Neural cell (in vitro differentiated cells): ENCODE measurements around the gene PKM. TPM values are rescaled to one million over a fixed set of nuclear protein-coding genes. Genes with fewer than 3 reads are reported as not detected.

ENCODE experiments used
- H2AFZ ChIP-seq: fragments of 200-600, 300-800 bp; sonication (generic), shearing (Covaris generic); 2 replicates; pipeline ENCODE4 v1.6.0; 2014; ENCODE audit warnings: low read depth, mild to moderate bottlenecking, antibody characterized with exemption, low read length, moderate library complexity
- H3F3A ChIP-seq: fragments of 200-600 bp; shearing (Covaris generic); 2 replicates; pipeline ENCODE4 v1.6.1; 2016; ENCODE audit warnings: mild to moderate bottlenecking, moderate library complexity, mixed read lengths, antibody characterized with exemption, low read length; ENCODE audit not compliant: insufficient read depth, poor library complexity, severe bottlenecking
- H3K27ac ChIP-seq: fragments of 200-600, 300-800 bp; sonication (generic), shearing (Covaris generic); 2 replicates; pipeline ENCODE4 v1.5.1; 2014; ENCODE audit warnings: mild to moderate bottlenecking, low read length, moderate library complexity
- H3K27me3 ChIP-seq: fragments of 300-800, 200-600 bp; sonication (generic), shearing (Covaris generic); 2 replicates; pipeline ENCODE4 v1.6.0; 2014; ENCODE audit warnings: mild to moderate bottlenecking, low read depth, low read length, moderate library complexity; ENCODE audit not compliant: insufficient read depth
- H3K36me3 ChIP-seq: fragments of 300-800, 200-600 bp; sonication (generic), shearing (Covaris generic); 2 replicates; pipeline ENCODE4 v1.5.1; 2014; ENCODE audit warnings: mild to moderate bottlenecking, antibody characterized with exemption, low read length, moderate library complexity; ENCODE audit not compliant: insufficient read depth
- H3K4me2 ChIP-seq: fragments of 300-800, 200-600 bp; sonication (generic), shearing (Covaris generic); 2 replicates; pipeline ENCODE4 v1.6.0; 2014; ENCODE audit warnings: mild to moderate bottlenecking, low read length
- H3K4me3 ChIP-seq: fragments of 300-800, 200-600 bp; sonication (generic), shearing (Covaris generic); 2 replicates; pipeline ENCODE4 v1.5.1; 2014; ENCODE audit warnings: mild to moderate bottlenecking, low read length, moderate library complexity
- H3K79me2 ChIP-seq: fragments of 200-600 bp; shearing (Covaris generic); replicated peaks from 2 replicates; pipeline ENCODE4 v1.6.0; 2014; ENCODE audit warnings: mild to moderate bottlenecking, low read length, moderate library complexity; ENCODE audit not compliant: insufficient read depth
- H3K9ac ChIP-seq: fragments of 300-800, 200-600 bp; sonication (generic), shearing (Covaris generic); 2 replicates; pipeline ENCODE4 v1.6.1; 2016; ENCODE audit warnings: mild to moderate bottlenecking, low read length, mixed read lengths
- H3K9me2 ChIP-seq: fragments of 200-600 bp; shearing (Covaris generic); 2 replicates; pipeline ENCODE4 v1.6.1; 2016; ENCODE audit warnings: mild to moderate bottlenecking, low read length, mixed read lengths; ENCODE audit not compliant: insufficient read depth
- H3K9me3 ChIP-seq: fragments of 200-600, 300-800 bp; sonication (generic), shearing (Covaris generic); 2 replicates; pipeline ENCODE4 v1.6.1; 2016; ENCODE audit warnings: mild to moderate bottlenecking, mixed run types, low read length, moderate library complexity, mixed read lengths
- H4K20me1 ChIP-seq: fragments of 200-600 bp; shearing (Covaris generic); 2 replicates; pipeline ENCODE4 v1.6.1; 2016; ENCODE audit warnings: mild to moderate bottlenecking, mixed run types; ENCODE audit not compliant: insufficient read depth
- CTCF ChIP-seq: fragments of 450-650 bp; IDR thresholded peaks from 2 replicates; pipeline ENCODE4 v1.5.1; 2014; ENCODE audit warnings: antibody characterized with exemption, mild to moderate bottlenecking, moderate library complexity; ENCODE audit not compliant: poor library complexity, severe bottlenecking
- EP300 ChIP-seq: fragments of 450-650 bp; conservative IDR thresholded peaks from 2 replicates; pipeline ENCODE4 v1.6.1; 2014; ENCODE audit warnings: antibody characterized with exemption, mild to moderate bottlenecking, moderate library complexity; ENCODE audit not compliant: poor library complexity, severe bottlenecking
- EZH2 ChIP-seq: fragments of 200-600, 300-800 bp; shearing (Covaris generic), sonication (generic); IDR thresholded peaks from 2 replicates; pipeline ENCODE4 v1.6.1; 2014; ENCODE audit warnings: antibody characterized with exemption, low read length, borderline replicate concordance, mild to moderate bottlenecking; ENCODE audit not compliant: insufficient read depth, poor library complexity, severe bottlenecking
- MXI1 ChIP-seq: fragments of 450-650 bp; conservative IDR thresholded peaks from 2 replicates; pipeline ENCODE4 v1.6.1; 2014; ENCODE audit warnings: antibody characterized with exemption, mild to moderate bottlenecking; ENCODE audit not compliant: poor library complexity, severe bottlenecking
- POLR2AphosphoS5 ChIP-seq: IDR thresholded peaks from 2 replicates; pipeline ENCODE4 v1.6.1; 2012
- RAD21 ChIP-seq: fragments of 450-650 bp; conservative IDR thresholded peaks from 2 replicates; pipeline ENCODE4 v1.6.1; 2014; ENCODE audit warnings: antibody characterized with exemption, mild to moderate bottlenecking, moderate library complexity
- REST ChIP-seq: IDR thresholded peaks from 2 replicates; pipeline ENCODE4 v1.6.1; 2012; ENCODE audit warnings: borderline replicate concordance
- SMC3 ChIP-seq: fragments of 450-650 bp; conservative IDR thresholded peaks from 2 replicates; pipeline ENCODE4 v1.6.1; 2014; ENCODE audit warnings: antibody characterized with exemption, mild to moderate bottlenecking, moderate library complexity; ENCODE audit not compliant: poor library complexity
- TAF1 ChIP-seq: IDR thresholded peaks from 2 replicates; pipeline ENCODE4 v1.6.1; 2012; ENCODE audit warnings: low read depth
- polyA plus RNA-seq: library from polyadenylated mRNA; depleted of rRNA; stranded (reverse); fragments of >200 nt; gene quantifications from 2 replicates; pipeline ENCODE4 v1.2.3, GENCODE V29; 2014

PKM gene
- polyA plus RNA-seq, 1 donor from 2014 or later = 361 TPM

- no peak overlapping the region for H2AFZ ChIP-seq
- no peaks in the 10 kb centered on the region for H3K9me3 ChIP-seq
- no peak overlapping the region for H3K4me2 ChIP-seq
- peaks cover 16% of the 10 kb centered on the region for H3K27me3 ChIP-seq
- no peaks in the 10 kb centered on the region for H3F3A ChIP-seq
- H3K36me3 ChIP-seq = no peaks in the 10 kb centered on the region
- no peak for TF ChIP-seq SMC3
- TF ChIP-seq POLR2AphosphoS5 = no peak
- TF ChIP-seq EP300 = no peak
- no peak for TF ChIP-seq TAF1
- no peak for TF ChIP-seq EZH2
- TF ChIP-seq MXI1 = no peak
- no peak for TF ChIP-seq REST
- TF ChIP-seq CTCF = no peak
- TF ChIP-seq RAD21 = no peak
- no peaks in the 10 kb centered on the region for H3K9me2 ChIP-seq
- H3K79me2 ChIP-seq = no peaks in the 10 kb centered on the region
- H3K27ac ChIP-seq = no peak overlapping the region
- no peak overlapping the region for H3K4me3 ChIP-seq
- no peaks in the 10 kb centered on the region for H4K20me1 ChIP-seq
- no peak overlapping the region for H3K9ac ChIP-seq
These were observed 48.7 kb downstream of the PKM start for GRCh38 chr15:72182244-72182643.

GRCh38 chr15:72180761-72181324 is 50.1 kb downstream of the PKM start:
- H3K27me3 ChIP-seq = peaks cover 16% of the 10 kb centered on the region
- no peak overlapping the region for H3K27ac ChIP-seq
- no peak overlapping the region for H3K4me2 ChIP-seq
- no peaks in the 10 kb centered on the region for H3K79me2 ChIP-seq
- TF ChIP-seq RAD21 (no peak), EP300 (no peak), SMC3 (no peak), REST (no peak), EZH2 (no peak), MXI1 (no peak), CTCF (no peak)
- H2AFZ ChIP-seq = no peak overlapping the region
- H3F3A ChIP-seq = no peaks in the 10 kb centered on the region
- H3K9ac ChIP-seq = no peak overlapping the region
- no peaks in the 10 kb centered on the region for H3K9me2 ChIP-seq
- H3K9me3 ChIP-seq = no peaks in the 10 kb centered on the region
- H3K36me3 ChIP-seq = no peaks in the 10 kb centered on the region
- no peak overlapping the region for H3K4me3 ChIP-seq
- H4K20me1 ChIP-seq = no peaks in the 10 kb centered on the region
